ENCODE measurements around the gene SYPL1. TPM values are rescaled to one million over a fixed set of nuclear protein-coding genes. Genes with fewer than 3 reads are reported as not detected.

SYPL1 gene
- total RNA-seq, 1 donor from 2014 or later = 83.6 TPM

GRCh38 chr7:106119719-106120118 is 7.6 kb upstream of the SYPL1 start:
- intact Hi-C loops (cut with micrococcal nuclease) = no loop called here
- Histone ChIP-seq H3K4me1 (peaks cover 54% of the 10 kb centered on the region), H3K27ac (replicated peaks) (peak overlapping the region; percentile 85), H3K36me3 (no peaks in the 10 kb centered on the region), H3K27me3 (ENCODE audit: low read depth) (no peaks in the 10 kb centered on the region), H3K9me3 (replicated peaks) (no peaks in the 10 kb centered on the region), H3K4me3 (no peak overlapping the region)
- no peak for DNase-seq
- TF ChIP-seq CTCF (IDR thresholded peaks at IDR 0.05; ENCODE audit: borderline replicate concordance) = no peak

GRCh38 chr7:106117786-106118544 is 5.9 kb upstream of the SYPL1 start:
- DNase-seq = no peak
- Histone ChIP-seq H3K27me3 (ENCODE audit: low read depth) (no peaks in the 10 kb centered on the region), H3K27ac (replicated peaks) (peak overlapping the region; percentile 85), H3K4me3 (no peak overlapping the region), H3K9me3 (replicated peaks) (no peaks in the 10 kb centered on the region), H3K36me3 (no peaks in the 10 kb centered on the region), H3K4me1 (peaks cover 49% of the 10 kb centered on the region)
- intact Hi-C loops (cut with micrococcal nuclease) = no loop called here
- TF ChIP-seq CTCF (IDR thresholded peaks at IDR 0.05; ENCODE audit: borderline replicate concordance) = no peak

GRCh38 chr7:106116161-106116704 is 4.1 kb upstream of the SYPL1 start:
- H3K4me3 ChIP-seq = no peak overlapping the region
- peak overlapping the region; percentile 85 for H3K27ac ChIP-seq (replicated peaks)
- no peaks in the 10 kb centered on the region for H3K27me3 ChIP-seq (ENCODE audit: low read depth)
- no peaks in the 10 kb centered on the region for H3K9me3 ChIP-seq (replicated peaks)
- H3K36me3 ChIP-seq = no peaks in the 10 kb centered on the region
- peaks cover 46% of the 10 kb centered on the region for H3K4me1 ChIP-seq
- DNase-seq = no peak
- intact Hi-C loops (cut with micrococcal nuclease) = no loop called here
- TF ChIP-seq CTCF (IDR thresholded peaks at IDR 0.05; ENCODE audit: borderline replicate concordance) = no peak

GRCh38 chr7:106114716-106115383 is 2.7 kb upstream of the SYPL1 start:
- Histone ChIP-seq H3K27ac (replicated peaks) (peak overlapping the region; percentile 38), H3K27me3 (ENCODE audit: low read depth) (no peaks in the 10 kb centered on the region), H3K4me1 (peaks cover 41% of the 10 kb centered on the region), H3K4me3 (no peak overlapping the region), H3K9me3 (replicated peaks) (no peaks in the 10 kb centered on the region), H3K36me3 (no peaks in the 10 kb centered on the region)
- no peak for DNase-seq
- no peak for TF ChIP-seq CTCF (IDR thresholded peaks at IDR 0.05; ENCODE audit: borderline replicate concordance)
- intact Hi-C loops (cut with micrococcal nuclease) = no loop called here

- DNase-seq = no peak
- Histone ChIP-seq H3K4me1 (peaks cover 50% of the 10 kb centered on the region), H3K36me3 (no peaks in the 10 kb centered on the region), H3K4me3 (peak overlapping the region; percentile 71), H3K9me3 (replicated peaks) (no peaks in the 10 kb centered on the region), H3K27me3 (ENCODE audit: low read depth) (no peaks in the 10 kb centered on the region), H3K27ac (replicated peaks) (peak overlapping the region; percentile 100)
- intact Hi-C loops (cut with micrococcal nuclease) = no loop called here
- no peak for TF ChIP-seq CTCF (IDR thresholded peaks at IDR 0.05; ENCODE audit: borderline replicate concordance)
Measured at GRCh38 chr7:106112972-106113421, 885 bp upstream of the SYPL1 start.
